Posterior cingulate gyrus (tissue), 11 donors: ENCODE data around the gene MAP7D3.

Source experiments
- DNase-seq, 10 donors: peaks; one replicate each; pipeline versions ENCODE4 v3.0.0 to v3.0.0-alpha.2; 2020 to 2021; ENCODE audit warnings: mixed read lengths in 3 of 10
- intact Hi-C: fragments of 100-400 bp; cut with DNase I; formaldehyde crosslinking; loops from one replicate; pipeline ENCODE4 v1.15.1; 2023

Gene MAP7D3

DNA sequence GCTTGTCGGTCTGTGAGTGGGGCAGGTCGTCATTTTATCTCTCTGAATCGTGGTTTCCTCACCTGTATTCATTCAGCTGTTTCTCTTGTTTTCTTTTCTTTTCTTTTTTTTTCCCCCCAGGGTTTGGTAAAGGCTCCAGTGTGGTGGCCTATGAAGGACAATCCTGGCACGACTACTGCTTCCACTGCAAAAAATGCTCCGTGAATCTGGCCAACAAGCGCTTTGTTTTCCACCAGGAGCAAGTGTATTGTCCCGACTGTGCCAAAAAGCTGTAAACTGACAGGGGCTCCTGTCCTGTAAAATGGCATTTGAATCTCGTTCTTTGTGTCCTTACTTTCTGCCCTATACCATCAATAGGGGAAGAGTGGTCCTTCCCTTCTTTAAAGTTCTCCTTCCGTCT is 41.4 kb downstream of the MAP7D3 start:
- intact Hi-C loops = loop anchor here (5.0 kb wide), 1 partner anchor 177 kb away; no protein-coding TSS in a partner anchor
- DNase-seq = no peak

DNA sequence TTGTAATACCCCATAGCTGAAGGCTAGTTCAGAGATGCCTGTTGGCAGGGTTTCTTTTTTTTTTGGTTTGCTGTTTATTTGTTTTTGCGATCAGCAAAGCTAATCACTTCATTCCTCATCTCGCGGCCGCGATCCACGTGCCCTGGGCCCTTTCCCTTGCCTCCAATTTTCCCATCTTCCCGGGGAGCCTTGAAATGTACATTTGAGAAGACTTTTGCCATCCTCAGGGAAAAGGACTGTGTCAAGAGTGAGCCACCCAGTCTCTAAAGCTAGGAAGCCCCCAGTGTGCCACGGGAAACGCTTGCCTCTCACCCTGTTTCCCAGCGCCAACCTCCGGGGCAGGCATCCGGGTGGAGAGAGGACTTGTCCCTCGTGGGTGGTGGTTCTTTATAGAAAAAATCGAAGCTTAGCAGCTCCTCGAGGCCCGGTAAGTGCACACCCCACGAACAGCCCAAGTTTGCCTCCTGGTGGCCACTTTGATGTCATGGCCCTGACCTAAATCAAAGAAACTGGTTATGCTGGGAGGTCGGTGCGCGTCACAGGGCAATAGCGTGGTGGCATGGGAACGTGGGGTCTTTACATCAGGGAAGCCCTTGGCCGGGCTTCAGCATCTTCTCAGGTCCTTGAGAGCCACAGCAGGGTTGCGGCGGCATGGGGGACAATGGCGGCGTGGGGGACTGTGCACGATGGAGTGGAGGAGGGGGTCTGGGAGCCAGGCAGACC is 42.0 kb downstream of the MAP7D3 start:
- DNase-seq = peak in 6 of 10 donors; percentile 13 to 84 (median 35)
- intact Hi-C loops = no loop called here

DNA sequence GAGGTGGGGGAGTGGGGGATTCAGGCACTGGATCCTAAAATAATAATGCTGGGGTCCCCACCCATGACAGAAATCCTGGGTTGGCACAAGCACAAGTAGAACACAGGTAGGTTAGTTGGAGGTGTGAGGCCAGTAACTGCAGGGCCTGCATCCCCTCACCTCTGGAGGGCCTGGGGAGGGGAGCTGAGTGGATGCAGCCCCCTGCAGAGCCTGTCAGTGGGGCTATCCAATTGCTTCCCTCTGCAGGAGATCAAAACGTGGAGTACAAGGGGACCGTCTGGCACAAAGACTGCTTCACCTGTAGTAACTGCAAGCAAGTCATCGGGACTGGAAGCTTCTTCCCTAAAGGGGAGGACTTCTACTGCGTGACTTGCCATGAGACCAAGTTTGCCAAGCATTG is 43.7 kb downstream of the MAP7D3 start:
- intact Hi-C loops = no loop called here
- no peak for DNase-seq

DNA sequence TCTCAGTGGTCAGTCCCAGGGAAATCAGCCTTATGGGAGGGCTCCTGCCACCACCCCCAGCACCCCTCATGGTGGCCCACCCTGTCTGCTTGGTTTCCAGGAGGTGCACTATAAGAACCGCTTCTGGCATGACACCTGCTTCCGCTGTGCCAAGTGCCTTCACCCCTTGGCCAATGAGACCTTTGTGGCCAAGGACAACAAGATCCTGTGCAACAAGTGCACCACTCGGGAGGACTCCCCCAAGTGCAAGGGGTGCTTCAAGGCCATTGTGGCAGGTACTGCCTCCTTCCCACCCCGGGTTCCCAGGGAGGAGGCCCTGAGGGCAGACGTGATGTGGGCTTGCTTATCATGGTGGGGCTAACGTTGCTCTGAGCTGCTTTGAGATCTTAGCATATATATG is 44.3 kb downstream of the MAP7D3 start:
- DNase-seq = no peak
- intact Hi-C loops = no loop called here

DNA sequence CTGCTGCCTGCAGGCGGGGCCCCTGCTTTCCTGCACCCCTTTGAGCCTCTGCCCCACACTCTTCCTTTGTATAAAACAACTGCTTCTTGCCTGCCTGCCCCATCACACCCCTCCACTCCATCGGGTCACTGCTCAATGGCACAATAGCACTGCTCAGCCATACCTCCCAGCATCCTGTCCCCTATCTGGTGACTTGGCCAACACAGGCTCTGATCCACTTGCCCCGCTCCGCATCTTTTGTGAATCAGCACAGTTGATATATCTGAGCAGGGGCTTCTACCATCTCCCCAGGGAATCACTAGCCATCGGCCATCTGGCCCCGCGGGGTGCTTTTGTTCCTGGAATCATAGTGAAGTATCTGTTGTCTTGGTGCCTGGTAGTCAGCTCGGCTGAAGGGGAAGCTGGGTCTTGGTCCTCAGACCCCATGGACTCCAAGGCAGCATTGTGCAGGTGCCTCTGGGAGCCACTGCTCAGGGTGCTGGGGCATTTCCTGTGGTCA is 45.3 kb downstream of the MAP7D3 start:
- no peak for DNase-seq
- intact Hi-C loops = no loop called here

DNA sequence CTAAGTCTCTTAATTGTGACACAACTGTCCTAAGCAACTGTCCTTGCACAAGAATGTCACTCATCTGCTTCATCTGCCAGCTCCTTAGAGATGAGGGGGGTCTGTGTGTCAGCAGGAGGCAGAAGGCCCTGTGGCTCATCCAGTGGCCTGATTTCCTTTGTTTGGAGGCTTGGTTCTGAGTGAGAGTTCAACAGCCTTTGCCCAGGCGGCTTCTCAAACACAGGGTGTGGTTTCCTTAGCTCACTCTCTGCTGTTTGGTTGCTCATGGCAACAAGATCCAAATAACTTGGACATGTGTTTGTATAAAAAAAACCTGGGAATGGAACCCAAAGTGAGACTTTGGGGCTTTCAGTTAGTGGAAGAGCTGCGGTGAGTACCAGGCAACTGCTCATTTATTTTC is 46.6 kb downstream of the MAP7D3 start:
- intact Hi-C loops = no loop called here
- no peak for DNase-seq

DNA sequence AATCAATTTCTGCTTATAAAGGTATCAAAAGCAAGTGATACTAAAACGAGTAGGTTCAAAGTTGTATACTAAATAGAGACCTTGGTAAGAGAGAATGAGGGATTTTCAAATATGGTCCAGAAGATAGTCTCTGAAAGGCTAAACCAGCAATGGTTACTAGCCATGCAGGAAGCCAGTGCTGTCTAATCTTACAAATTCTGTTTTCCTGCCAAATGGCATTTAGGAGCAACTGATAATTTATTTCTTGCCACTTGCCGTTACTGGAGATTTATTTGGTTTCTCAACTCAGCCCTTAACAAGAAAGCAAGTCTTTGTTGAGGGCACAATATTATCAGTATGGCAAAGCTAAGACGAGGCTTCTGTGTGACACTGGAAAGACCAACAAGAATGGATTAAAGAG is 47.2 kb downstream of the MAP7D3 start:
- intact Hi-C loops = no loop called here
- DNase-seq = no peak

DNA sequence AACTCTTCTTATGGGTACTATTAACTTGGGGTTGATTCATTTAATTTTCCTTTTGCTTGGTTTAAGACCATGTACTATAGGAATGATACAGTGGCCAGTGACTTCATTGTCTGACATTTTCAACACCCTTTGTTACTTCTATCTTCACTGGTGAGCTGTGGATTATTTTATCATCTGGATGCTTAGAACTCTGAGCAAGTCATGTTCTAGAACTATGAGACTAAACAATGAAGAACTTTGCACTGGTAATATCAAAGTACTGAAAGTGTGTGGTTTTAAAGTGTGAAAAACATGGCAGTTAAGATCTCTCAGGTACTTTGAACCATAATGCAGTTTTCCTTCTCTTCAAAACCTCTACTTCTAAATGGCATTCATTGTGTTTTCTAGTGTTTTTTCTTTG is 47.8 kb downstream of the MAP7D3 start:
- intact Hi-C loops = no loop called here
- DNase-seq = no peak

DNA sequence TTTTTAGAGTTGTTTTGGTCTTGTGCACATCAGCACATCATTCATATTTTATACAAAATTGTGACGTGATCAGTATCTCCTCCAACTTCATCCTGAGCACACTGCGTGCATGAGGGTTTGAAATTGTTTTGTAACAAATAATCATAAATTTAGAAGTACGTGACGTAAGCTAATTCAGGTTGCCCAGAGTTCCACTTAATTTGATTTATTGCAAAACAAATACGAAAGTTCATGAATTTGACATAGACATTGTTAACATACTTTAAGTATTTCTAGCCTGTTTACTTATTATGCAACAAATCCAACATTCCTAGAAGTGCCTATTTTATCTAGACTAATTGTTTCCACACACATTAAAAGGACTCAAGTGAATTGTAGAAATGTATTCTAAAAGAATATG is 48.3 kb downstream of the MAP7D3 start:
- no peak for DNase-seq
- intact Hi-C loops = no loop called here

DNA sequence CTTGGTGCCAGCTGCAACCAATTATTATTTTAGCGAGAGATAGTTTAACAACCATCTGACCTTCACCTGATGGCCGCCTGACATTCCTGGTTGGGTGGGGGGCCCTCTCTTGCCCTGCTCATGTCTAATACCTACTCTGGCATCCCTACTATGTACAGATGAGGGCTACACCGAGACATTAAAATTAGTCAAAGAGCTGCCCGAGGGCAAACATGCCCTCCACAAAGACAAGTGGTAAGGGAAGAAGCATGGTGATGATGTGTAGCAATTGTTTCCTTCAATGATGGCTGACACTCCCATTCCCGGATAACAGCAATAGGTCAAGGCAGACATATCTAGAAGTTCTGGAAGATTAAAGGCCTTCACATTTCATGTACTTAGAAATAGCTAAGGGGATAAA is 49.6 kb downstream of the MAP7D3 start:
- intact Hi-C loops = no loop called here
- no peak for DNase-seq

DNA sequence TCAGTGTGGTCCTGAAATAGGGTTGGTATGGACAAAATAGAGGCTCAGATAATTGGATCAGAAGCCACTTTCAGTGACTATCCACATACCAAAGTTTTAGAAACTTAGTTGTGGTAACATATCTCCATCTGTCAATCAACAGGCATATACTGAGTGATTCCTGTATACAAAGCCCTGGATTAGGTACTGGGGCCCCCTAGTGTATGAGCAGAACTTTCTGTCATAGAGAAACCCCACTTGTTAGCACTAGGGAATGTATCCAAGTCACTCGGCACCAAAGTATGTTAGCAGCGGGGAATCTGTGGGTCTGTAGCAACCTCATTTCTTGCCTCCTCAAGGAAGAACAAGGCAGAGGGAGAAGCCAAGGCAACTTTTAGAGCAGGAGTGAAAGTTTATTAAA is 50.7 kb downstream of the MAP7D3 start:
- DNase-seq = no peak
- intact Hi-C loops = no loop called here

DNA sequence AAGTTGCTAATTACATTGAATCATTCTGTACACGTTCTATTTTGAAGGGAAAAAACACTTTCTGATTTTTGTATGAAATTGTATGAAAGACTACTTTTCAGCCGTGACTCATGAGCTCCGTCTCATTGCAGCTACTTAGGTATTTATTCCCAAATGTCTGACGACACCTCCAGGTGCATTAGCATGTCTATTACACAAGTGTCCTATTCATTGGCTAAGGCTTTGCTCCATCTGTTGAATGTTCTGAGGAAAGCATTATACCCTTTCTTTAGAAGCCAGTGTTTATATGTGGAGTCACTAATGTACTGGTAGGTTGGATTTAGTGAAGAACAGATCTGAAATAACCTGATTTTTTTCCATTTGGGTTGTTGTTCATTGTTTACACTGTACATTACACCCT is 51.8 kb downstream of the MAP7D3 start:
- DNase-seq = no peak
- intact Hi-C loops = no loop called here

DNA sequence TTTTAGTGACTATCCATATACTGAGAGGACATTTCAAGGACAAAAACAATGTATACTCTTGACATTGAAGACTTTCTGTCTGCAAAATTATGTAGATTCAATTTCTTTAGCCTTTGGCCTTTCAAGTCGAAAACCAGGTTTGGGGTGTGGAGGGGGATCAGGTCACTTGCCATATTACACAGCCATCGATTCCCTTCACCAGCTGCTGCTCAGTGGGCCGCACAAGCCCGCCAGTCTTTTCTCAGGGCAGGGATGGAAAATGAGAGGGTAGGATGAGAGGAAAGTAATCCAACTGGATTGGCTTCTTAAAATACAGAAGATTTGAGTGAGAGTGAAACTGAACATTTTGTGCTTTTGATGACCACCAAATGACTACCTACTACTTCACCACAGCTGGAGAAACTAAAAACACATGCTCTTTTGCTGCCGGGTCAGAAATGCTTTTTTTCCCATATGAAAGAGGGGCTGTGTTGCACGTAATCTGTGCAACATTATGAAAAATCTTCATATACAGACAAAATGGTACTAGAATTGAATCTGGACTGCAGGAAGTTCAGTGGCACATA is 52.4 kb downstream of the MAP7D3 start:
- no peak for DNase-seq
- intact Hi-C loops = no loop called here

DNA sequence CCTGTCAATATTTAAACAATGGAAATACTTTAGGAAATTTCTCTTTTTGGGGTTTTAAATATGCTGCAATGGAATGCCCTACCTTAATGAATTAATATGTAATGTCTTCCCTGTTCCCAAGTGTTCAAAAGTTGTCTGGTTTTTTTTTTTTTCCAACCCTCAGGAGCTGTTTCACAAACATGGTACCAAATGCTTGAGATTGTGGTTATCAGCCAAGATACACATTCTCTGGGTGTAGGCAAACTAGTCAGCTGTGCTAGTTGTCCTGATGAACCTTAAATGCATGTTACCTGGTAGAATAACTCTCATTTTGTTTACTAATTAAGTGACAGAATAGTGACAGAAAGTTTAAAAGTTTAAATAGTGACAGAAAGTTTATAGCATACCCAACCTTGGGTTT is 53.2 kb downstream of the MAP7D3 start:
- intact Hi-C loops = no loop called here
- DNase-seq = no peak

DNA sequence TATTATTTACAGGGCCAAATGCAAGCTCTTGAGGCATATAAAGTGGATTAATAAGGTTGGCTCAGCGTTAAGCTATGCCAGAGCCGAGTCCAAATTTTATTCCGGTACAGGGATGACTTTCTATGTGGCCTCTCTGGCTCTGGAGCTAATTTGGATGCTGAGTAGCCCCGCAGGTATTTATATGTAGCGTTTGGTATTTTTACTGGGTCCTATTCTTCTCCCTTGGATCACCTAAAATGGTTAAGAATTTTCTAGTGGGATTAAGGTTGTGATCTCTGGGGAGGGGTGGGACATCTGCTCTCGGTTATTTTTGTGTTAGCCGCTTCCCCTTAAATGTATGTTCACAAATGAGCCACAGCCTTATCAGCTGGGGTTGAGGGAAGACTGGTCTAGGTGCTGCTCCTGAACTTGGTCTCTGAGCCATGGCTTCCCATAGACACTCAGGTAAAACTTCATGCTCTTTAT is 54.5 kb downstream of the MAP7D3 start:
- intact Hi-C loops = no loop called here

DNA sequence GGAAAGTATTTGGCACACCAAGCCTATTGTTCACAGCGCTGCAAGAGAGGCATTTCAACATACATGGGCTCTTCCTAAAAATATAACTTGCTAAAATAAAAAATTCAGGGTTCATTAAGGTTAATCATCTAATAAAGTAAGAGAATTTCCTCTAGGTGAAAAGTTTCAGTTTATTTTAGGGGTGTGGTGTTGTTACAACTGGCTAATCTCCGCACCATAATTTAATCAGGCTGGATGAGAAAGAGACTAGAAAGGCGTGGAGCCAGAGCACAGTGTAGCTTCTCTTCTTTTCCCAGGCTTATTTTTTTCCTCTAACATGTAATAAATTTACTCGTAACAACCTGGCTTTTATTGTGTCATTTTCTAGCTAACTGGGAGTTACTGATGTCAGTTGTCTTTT is 56.0 kb downstream of the MAP7D3 start:
- intact Hi-C loops = no loop called here
- no peak for DNase-seq

More for the DNA sequence above, 54.5 kb downstream of the MAP7D3 start:
- no peak for DNase-seq

DNA sequence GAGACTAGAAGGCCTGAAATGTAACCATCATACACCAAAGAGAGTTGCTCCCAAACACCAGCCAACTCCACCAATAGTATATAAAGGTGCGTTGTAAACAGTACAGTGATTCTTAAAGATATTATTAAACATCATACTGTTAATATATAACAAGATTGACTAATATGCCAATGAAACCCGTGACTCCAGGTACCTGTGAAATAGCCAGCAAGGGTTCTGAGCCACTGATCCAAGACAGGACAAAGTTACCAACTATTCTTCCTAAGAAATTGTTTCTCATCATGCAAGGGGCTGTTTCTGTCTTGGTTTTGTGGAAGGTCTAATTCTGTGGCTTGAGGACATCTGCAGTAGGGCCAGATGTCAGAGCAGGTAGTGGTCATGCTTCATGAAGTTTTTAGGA is 56.7 kb downstream of the MAP7D3 start:
- intact Hi-C loops = no loop called here
- DNase-seq = no peak

DNA sequence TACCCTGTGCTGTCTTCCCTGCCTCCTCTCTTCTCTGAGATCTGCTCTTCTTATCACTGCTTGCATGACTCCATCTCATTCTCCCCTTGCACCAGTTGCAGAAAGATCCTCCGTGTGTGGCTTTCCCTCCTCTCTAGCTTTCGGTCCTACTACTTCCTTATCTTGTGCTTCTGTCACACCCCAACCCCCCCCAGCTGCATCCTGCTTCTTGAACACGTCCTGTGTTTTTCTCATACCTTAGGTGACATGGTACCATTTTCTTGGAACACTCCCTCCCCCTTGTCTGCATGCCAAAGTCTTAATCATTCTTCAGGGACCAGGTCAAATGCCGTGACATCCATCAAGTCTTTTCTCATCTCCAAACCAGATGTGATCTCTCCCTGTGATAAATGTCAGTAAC is 57.4 kb downstream of the MAP7D3 start:
- intact Hi-C loops = no loop called here
- DNase-seq = no peak

DNA sequence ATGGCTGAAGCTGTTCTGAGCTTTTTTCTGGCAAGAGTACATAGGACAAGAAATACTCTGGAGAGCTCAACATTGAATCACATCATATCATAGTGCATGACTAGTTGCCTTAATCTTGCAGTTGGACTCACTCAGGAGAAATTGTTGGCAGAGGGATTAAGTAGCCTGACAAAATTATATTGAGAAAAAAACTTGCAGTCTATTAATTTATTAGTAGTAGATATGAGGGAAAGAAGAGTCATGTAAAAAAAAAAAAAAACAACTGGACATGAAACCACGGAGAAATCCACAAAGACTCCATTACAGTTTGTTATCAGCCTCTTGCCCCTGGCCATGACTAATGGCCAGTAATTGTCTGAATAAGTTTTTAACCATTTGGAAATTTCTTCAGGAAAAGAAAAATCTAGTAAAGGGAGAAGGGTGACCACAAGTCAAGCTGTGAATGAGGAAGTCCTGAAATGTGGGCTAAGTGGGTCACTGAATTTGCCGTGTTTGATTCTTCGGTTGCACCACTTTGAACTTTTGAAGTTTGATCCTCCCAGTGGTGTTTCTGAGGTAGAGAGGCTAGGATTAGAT is 58.3 kb downstream of the MAP7D3 start:
- DNase-seq = no peak
- intact Hi-C loops = no loop called here

DNA sequence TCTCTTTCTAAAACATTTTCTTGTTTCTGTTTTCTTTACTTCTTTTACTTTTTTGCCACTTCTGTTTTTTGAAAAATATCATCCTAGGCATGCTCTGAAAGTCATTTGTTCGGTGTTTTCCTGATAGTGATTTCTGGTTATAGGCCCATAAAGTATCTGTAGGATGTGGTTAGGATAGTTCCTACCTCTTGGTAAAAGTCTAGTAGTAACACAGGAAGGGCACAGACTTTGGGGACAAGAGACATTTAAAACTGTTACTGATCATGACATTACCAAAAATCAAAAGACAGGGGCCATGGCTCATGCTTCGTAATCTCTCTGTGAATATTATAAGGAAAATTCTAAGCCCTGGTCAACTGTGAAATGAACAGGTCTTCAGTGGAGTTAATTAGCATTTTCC is 59.1 kb downstream of the MAP7D3 start:
- DNase-seq = no peak
- intact Hi-C loops = no loop called here

DNA sequence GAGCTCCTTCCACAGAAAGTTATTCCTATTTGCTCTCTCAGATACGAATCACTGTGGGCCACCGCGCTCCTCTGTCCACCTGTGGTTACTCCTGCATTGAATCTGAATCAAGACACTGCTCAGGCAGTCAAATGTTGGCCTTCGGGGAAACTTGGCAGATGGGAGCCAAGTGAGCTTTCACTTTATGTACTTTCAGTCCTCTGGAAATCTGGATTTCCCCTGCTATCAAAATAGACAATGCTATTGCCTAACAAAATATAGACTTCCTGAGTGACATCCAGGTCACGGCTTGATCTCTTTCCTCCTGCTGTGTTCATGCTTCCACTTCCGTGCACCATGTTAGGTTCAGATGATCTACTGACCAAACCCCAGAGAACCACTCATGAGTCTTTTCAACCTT is 60.0 kb downstream of the MAP7D3 start:
- intact Hi-C loops = no loop called here

More for the DNA sequence above, 60.0 kb downstream of the MAP7D3 start:
- no peak for DNase-seq
